Gastroesophageal sphincter (tissue), 4 donors: Measurements from ENCODE around the gene MEIKIN. TPM values are rescaled to one million over a fixed set of nuclear protein-coding genes. Genes with fewer than 3 reads are reported as not detected.
"Not testable (repeated sequence)": the region's sequence is repeated elsewhere in the genome, so short reads cannot be mapped to it uniquely, and the experiment has no call there.

Experiments
- ATAC-seq: fragments of 150-250 bp; one replicate; pipeline ENCODE4 v1.9.1; 2016; ENCODE audit warnings: mild to moderate bottlenecking, moderate library complexity
- H3K27ac ChIP-seq, 4 donors: fragments of 200-600 bp; sonication (generic) in 3 of 4; 1 replicate in 3 of 4; 2 replicates in 1 of 4; pipeline ENCODE4 v1.5.1; 2016 to 2019
- H3K27me3 ChIP-seq: fragments of 200-600 bp; sonication (generic); one replicate; pipeline ENCODE4 v1.5.1; 2019
- H3K36me3 ChIP-seq, 2 donors: fragments of 200-600 bp; sonication (generic); one replicate each; pipeline ENCODE4 v1.5.1; 2019; ENCODE audit warnings: control low read depth in 1 of 2
- H3K4me1 ChIP-seq, 3 donors: fragments of 200-600 bp; sonication (generic); 1 replicate in 2 of 3; 2 replicates in 1 of 3; pipeline ENCODE4 v1.5.1; 2016 to 2019; ENCODE audit warnings: control low read depth in 2 of 3
- H3K4me3 ChIP-seq, 2 donors: fragments of 200-600 bp; sonication (generic); one replicate each; pipeline ENCODE4 v1.5.1; 2019; ENCODE audit warnings: mild to moderate bottlenecking in 1 of 2, moderate library complexity in 1 of 2
- H3K9me3 ChIP-seq, 3 donors: fragments of 200-600 bp; sonication (generic); one replicate each; pipeline ENCODE4 v1.5.1; 2017 to 2019; ENCODE audit warnings: control low read depth in 2 of 3
- CTCF ChIP-seq, 4 experiments: fragments of 200-600 bp in 2 of 4; fragments of 450-650 bp in 2 of 4; sonication (generic) in 1 of 4; IDR thresholded peaks; one replicate each; pipeline ENCODE4 v1.5.1; 2017 to 2019; ENCODE audit warnings: antibody characterized with exemption in 4 of 4, mild to moderate bottlenecking in 2 of 4, moderate library complexity in 2 of 4
- EP300 ChIP-seq: sonication (generic); formaldehyde crosslinking; IDR thresholded peaks from one replicate; pipeline ENCODE4 v1.6.1; 2017; ENCODE audit warnings: antibody characterized with exemption, mild to moderate bottlenecking
- POLR2A ChIP-seq, 2 donors: fragments of 450-650 bp; IDR thresholded peaks; one replicate each; pipeline ENCODE4 v1.6.1; 2017; ENCODE audit warnings: antibody characterized with exemption in 2 of 2, mild to moderate bottlenecking in 2 of 2, moderate library complexity in 1 of 2
- POLR2AphosphoS5 ChIP-seq: sonication (generic); formaldehyde crosslinking; IDR thresholded peaks from one replicate; pipeline ENCODE4 v1.6.1; 2017; ENCODE audit warnings: antibody characterized with exemption
- WGBS, 2 donors: methylation state at CpG; one replicate each; pipeline ENCODE4 v1.1.5; 2018; ENCODE audit warnings: low coverage in 1 of 2; 5-methylcytosine and 5-hydroxymethylcytosine counted together
- total RNA-seq, 4 donors: library from RNA; depleted of rRNA; stranded (reverse); fragments of >200 nt; gene quantifications; one replicate each; pipeline ENCODE4 v1.1.0, GENCODE V29; 2016

The MEIKIN gene
- total RNA-seq, 4 donors from 2014 or later = 0.66 to 4.0 TPM; not detected in 2

DNA sequence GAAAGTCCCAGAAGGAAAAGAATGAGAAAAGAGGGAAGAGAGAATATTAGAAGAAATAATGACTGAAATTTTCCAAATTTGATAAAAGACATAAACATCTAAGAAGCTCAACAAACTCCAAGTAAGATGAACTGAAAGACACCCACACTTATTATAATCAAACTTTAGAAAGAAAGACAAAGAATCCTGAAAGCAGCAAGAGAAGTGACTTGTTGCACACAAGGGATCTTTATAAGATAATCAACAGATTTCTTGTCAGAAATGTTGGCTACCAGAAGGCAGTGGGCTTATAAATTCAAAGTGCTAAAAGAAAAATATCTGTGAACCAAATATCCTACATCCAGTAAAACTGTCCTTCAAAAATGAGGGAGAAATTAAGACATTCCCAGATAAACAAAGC is 99.6 kb downstream of the MEIKIN start:
- Histone ChIP-seq H3K4me1 (no peaks in the 10 kb centered on the region), H3K4me3 (no peak overlapping the region), H3K27ac (no peak overlapping the region), H3K9me3 (peaks cover 0 to 32% (median 2%) of the 10 kb centered on the region in 3 donors), H3K27me3 (no peaks in the 10 kb centered on the region), H3K36me3 (no peaks in the 10 kb centered on the region)
- no peak for TF ChIP-seq CTCF (IDR thresholded peaks at IDR 0.05)
- TF ChIP-seq EP300 = no peak
- TF ChIP-seq POLR2A (IDR thresholded peaks at IDR 0.05) = no peak
- TF ChIP-seq POLR2AphosphoS5 = no peak
- no peak for ATAC-seq

DNA sequence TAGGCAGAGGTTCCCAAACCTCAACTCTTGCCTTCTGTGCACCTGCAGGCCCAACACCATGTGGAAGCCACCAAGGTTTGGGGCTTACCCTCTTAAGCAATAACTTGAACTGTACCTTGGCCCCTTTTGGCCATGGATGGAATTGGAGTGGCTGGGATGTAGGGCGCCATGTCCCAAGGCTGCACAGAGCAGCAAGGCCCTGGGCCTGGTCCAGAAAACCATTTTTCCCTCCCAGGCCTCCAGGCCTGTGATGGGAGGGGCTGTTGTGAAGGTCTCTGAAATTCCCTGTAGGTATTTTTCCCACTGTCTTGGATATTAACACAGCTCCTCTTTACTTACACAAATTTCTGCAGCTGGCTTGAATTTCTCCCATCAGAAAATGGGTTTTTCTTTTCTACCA is 102.5 kb downstream of the MEIKIN start:
- H3K4me1 ChIP-seq, H3K4me3 ChIP-seq, H3K27me3 ChIP-seq, ATAC-seq, H3K36me3 ChIP-seq, H3K27ac ChIP-seq: not testable (repeated sequence)
- 88% methylated on average over 1 of the region's 1 CpG for WGBS, 2 donors
- peaks cover 0 to 25% (median 2%) of the 10 kb centered on the region in 3 donors for H3K9me3 ChIP-seq

DNA sequence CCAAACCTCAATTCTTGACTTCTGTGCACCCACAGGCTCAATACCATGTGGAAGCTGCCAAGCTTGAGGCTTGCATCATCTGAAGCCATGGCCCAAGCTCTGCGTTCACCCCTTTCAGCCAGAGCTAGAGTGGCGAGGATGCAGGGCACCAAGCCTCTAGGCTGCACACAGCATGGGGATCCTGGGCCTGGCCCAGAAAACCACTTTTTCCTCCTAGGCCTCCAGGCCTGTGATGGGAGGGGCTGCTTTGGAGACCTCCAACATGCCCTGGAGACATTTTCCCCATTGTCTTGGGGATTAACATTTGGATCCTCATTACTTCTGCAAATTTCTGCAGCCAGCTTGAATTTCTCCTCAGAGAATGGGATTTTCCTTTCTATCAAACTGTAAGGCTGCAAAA is 112.8 kb downstream of the MEIKIN start:
- ATAC-seq, H3K4me3 ChIP-seq, H3K9me3 ChIP-seq, H3K36me3 ChIP-seq, H3K27me3 ChIP-seq, H3K27ac ChIP-seq, H3K4me1 ChIP-seq: not testable (repeated sequence)
- no CpG with 5 or more reads among the region's 2 CpGs for WGBS, 2 donors

GRCh38 chr5:131825404-131826013 is 120.0 kb downstream of the MEIKIN start:
- no peaks in the 10 kb centered on the region for H3K36me3 ChIP-seq
- H3K9me3 ChIP-seq = peaks cover 0 to 13% (median 0%) of the 10 kb centered on the region in 3 donors
- no peak overlapping the region for H3K4me3 ChIP-seq
- H3K27ac ChIP-seq = no peak overlapping the region
- TF ChIP-seq EP300 = no peak
- WGBS, 2 donors = 77% methylated on average over 1 of the region's 2 CpGs; no CpG with 5 or more reads in 1 of the 2 donors
- H3K4me1 ChIP-seq = no peaks in the 10 kb centered on the region
- H3K27me3 ChIP-seq = no peaks in the 10 kb centered on the region
- ATAC-seq = no peak

GRCh38 chr5:131824631-131825030 is 120.8 kb downstream of the MEIKIN start:
- 71 to 89% methylated on average over 1 of the region's 1 CpG for WGBS, 2 donors

DNA sequence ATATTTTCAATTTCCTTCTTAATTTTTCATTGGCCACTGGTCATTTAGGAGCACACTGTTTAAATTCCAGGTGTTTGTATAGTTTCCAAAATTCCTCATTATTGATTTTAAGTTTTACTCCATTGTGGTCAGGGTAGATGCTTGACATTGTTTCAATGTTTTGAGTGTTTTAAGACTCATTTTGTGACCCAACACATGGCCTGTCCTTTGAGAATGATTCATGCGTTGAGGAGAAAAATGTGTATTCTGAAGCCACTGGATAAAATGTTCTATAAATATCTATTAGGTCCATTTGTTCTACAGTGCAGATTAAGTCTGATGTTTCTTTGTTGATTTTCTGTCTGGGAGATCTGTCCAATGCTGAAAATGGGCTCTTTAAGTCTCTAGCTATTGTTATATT is 124.2 kb downstream of the MEIKIN start:
- no peak overlapping the region for H3K4me3 ChIP-seq
- H3K4me1 ChIP-seq = no peaks in the 10 kb centered on the region
- no peaks in the 10 kb centered on the region for H3K36me3 ChIP-seq
- H3K27me3 ChIP-seq = no peaks in the 10 kb centered on the region
- TF ChIP-seq CTCF (IDR thresholded peaks at IDR 0.05) = no peak
- no peak for TF ChIP-seq POLR2AphosphoS5
- TF ChIP-seq POLR2A (IDR thresholded peaks at IDR 0.05) = no peak
- TF ChIP-seq EP300 = no peak
- no peak overlapping the region for H3K27ac ChIP-seq
- peaks cover 0 to 13% (median 0%) of the 10 kb centered on the region in 3 donors for H3K9me3 ChIP-seq
- no peak for ATAC-seq
- WGBS, 2 donors = 50 to 93% methylated on average over 1 of the region's 1 CpG

More at GRCh38 chr5:131824631-131825030, 120.8 kb downstream of the MEIKIN start:
- TF ChIP-seq POLR2A (IDR thresholded peaks at IDR 0.05) (no peak), EP300 (no peak), POLR2AphosphoS5 (no peak)
- ATAC-seq = no peak
- no peaks in the 10 kb centered on the region for H3K36me3 ChIP-seq
- no peak overlapping the region for H3K27ac ChIP-seq
- H3K4me3 ChIP-seq = no peak overlapping the region
- H3K27me3 ChIP-seq = no peaks in the 10 kb centered on the region
- no peaks in the 10 kb centered on the region for H3K4me1 ChIP-seq
- H3K9me3 ChIP-seq = peaks cover 0 to 13% (median 0%) of the 10 kb centered on the region in 3 donors

DNA sequence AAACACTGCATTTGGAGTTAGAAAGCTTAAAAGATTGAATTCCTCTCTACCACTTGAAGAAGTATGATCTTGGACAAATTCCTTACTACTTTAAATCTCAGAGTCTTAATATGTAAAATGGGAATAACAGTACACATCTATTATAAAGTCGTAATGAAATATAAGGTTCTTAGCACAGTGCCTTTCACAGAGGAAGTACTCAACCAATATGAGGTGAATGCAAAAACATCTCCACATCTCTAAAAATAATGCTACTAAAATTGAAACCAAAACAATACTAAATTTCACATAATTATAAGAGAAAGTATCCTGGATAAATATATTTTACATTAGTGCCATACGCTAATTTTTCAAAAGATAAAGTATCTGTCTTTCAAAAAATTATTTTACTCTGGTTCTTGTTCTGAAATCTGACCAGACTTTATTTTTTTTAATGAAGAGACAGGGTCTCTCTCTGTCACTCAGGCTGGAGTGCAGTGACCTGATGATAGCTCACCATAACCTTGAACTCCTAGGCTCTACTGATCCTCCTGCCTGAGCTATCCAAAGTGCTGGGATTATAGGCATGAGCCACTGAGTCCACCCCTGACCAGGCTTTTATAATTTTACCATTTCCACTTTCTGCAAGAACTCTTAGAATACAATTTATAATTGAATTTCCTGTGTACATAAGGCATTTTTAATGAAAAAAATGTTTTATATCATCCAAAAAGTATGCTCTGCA is 127.3 kb downstream of the MEIKIN start:
- no peaks in the 10 kb centered on the region for H3K36me3 ChIP-seq
- TF ChIP-seq EP300 (no peak), CTCF (IDR thresholded peaks at IDR 0.05) (no peak), POLR2AphosphoS5 (no peak), POLR2A (IDR thresholded peaks at IDR 0.05) (no peak)
- ATAC-seq = no peak
- H3K9me3 ChIP-seq = no peaks in the 10 kb centered on the region
- no peaks in the 10 kb centered on the region for H3K27me3 ChIP-seq
- no peak overlapping the region for H3K4me3 ChIP-seq
- no peak overlapping the region for H3K27ac ChIP-seq
- 81 to 83% methylated on average over 2 of the region's 2 CpGs for WGBS, 2 donors
- no peaks in the 10 kb centered on the region for H3K4me1 ChIP-seq
